HG03039 (cell line): ENCODE results near the gene ECD.
"Not testable (repeated sequence)": the region's sequence is repeated elsewhere in the genome, so short reads cannot be mapped to it uniquely, and the experiment has no call there.

ENCODE experiments used
- ATAC-seq: cut with Tn5 transposase; IDR thresholded peaks from one replicate; pipeline ENCODE4 v1.9.1; 2021; ENCODE audit warnings: mild to moderate bottlenecking, moderate library complexity; ENCODE audit not compliant: unreplicated experiment

The ECD gene

GRCh38 chr10:73161079-73161478, 6.7 kb downstream of the ECD start:
- ATAC-seq: no peak

DNA sequence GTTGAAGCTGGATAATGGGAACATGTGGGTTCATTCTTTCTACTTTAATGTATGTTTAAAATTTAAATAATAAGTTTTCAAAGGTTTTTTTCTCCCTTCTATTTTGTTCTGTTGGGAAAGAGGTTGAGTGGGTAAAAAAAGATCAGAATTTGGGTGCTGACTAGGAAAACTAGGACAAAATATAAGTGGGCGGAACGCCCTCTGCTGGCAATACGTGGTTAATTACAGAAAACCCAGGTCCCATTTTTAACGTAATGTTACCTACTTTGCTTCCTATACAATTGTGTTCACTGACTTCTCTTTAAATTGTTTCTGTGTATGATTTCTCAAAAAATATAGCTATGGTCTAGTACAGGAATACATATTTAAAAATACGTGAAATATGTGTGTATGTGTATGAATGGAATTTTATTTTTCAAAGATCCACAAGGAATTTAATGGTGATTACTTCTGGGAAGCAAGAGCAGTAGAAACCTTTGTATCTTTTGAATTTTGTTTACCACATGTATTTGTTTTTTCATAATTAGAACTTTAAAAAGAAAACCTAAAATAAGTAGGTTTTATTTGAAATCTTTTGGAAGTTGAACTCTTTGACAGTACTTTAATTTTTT, 8.7 kb downstream of the ECD start:
- no peak for ATAC-seq

DNA sequence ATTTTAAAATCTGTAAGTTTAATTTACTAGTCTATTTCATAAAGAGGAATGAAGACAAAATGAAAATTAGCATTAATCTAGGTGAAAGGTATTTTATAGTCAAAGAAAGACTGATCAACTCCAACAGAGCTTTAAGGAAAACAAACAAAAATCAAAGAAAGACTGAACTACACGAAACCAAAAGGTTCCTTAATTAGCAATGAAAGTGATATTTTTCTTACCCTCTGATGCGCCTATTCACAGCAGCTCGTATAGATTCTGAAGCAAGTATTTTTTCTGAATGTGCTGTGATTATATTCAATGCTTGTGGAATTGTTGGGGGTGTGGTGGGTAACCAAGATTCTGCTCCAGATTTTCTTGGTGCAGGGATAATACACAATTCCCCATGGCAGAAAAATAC, 11.8 kb downstream of the ECD start:
- ATAC-seq: no peak

DNA sequence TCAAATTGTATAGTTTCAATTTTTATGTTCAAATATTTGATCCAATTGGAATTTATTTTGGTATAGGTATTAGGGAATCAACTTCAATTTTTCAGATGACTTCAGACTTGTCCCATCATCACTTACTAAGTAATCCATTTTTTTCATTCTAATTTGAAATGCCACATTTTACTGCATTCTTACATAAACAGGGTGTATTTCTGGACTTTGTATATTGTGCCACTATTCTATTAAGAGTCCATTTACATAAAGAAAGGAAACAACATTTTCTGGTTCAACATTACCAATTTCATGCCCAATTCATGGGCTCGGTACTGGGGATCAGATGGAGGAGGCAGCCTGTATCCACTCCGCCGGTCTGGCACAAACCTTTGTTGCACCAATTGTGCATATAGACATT, 15.8 kb downstream of the ECD start:
- no peak for ATAC-seq

GRCh38 chr10:73150633-73151413, 17.0 kb downstream of the ECD start:
- not testable (repeated sequence) for ATAC-seq

DNA sequence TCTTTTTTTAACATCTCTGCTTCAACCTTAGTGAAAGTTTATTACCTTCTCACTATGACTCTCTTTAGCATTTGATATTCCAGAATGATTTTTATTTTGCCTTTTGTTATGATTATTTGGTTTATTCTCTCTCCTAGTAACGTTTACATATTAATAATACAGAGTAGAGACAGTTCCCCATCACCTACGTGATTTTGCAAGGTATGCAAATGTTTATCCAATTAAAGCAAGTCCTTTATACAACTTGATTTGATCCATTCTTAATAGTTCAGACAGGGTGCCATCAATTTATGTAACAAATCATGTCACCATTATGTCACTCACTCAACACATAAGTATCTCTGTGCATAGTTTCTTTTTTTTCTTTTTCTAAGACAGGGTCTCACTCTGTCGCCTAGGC, 26.2 kb downstream of the ECD start:
- ATAC-seq: no peak

GRCh38 chr10:73139251-73139650, 28.6 kb downstream of the ECD start:
- no peak for ATAC-seq

GRCh38 chr10:73136627-73137026, 31.2 kb downstream of the ECD start:
- no peak for ATAC-seq

GRCh38 chr10:73134727-73135126, 33.1 kb downstream of the ECD start:
- no peak for ATAC-seq

DNA sequence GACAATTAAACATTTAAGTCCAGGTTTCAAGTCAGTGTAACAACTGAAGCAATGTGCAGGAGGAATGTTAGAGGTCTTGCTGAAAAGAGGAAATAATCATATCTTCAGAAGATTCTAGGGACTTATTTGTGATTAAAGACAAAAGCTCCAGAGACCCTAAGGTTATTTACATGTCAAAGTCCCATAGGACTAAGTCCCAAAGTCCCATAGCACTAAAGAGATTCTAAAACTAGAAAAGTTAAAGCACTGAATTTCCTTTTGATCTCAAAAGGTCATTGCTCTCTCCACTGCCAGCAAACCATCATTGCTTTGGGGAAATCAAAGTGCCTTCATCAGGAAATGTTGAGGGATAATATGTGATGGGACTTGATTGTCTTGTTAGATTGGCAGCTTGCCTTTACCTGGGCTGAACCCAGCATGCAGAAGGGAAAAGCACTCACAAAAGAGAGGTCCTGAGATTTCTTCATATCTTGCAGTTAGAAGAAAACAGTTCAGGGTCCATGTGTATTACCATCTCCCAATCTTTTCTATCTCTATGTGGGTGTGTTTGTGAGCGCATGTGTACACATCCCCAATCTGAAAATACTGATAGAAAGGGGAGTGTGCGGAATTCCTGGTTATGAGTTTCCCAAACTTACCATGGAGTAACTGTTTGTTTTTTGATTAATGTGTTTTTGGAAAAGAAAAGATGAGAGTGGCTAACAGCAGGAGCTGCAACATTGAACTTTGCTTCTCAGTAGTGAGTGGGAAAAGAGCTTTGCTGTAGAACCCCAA, 35.7 kb downstream of the ECD start:
- ATAC-seq: no peak

- ATAC-seq: no peak
Measured at GRCh38 chr10:73131301-73131700, 36.5 kb downstream of the ECD start.

DNA sequence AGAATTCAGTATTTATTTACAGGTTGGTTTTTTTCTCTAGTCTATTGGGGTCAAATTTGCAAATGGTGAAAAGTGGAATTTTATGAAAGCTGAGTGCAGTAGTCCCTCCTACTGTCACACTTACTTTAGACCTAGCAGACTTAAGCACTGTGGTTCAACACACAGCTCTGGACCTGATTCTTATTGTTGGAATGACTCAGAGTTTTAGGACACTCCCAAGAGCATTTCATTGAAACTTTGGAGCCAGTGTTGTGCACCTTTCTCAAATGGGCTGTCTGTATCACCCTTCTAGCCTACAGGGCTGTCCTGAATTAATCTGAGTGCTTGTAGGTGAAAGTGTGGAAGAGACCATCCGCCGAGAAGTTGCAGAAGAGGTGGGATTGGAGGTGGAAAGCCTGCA, 41.5 kb downstream of the ECD start:
- no peak for ATAC-seq

GRCh38 chr10:73119952-73120351, 47.9 kb downstream of the ECD start:
- ATAC-seq: no peak

GRCh38 chr10:73119457-73119856, 48.4 kb downstream of the ECD start:
- no peak for ATAC-seq

DNA sequence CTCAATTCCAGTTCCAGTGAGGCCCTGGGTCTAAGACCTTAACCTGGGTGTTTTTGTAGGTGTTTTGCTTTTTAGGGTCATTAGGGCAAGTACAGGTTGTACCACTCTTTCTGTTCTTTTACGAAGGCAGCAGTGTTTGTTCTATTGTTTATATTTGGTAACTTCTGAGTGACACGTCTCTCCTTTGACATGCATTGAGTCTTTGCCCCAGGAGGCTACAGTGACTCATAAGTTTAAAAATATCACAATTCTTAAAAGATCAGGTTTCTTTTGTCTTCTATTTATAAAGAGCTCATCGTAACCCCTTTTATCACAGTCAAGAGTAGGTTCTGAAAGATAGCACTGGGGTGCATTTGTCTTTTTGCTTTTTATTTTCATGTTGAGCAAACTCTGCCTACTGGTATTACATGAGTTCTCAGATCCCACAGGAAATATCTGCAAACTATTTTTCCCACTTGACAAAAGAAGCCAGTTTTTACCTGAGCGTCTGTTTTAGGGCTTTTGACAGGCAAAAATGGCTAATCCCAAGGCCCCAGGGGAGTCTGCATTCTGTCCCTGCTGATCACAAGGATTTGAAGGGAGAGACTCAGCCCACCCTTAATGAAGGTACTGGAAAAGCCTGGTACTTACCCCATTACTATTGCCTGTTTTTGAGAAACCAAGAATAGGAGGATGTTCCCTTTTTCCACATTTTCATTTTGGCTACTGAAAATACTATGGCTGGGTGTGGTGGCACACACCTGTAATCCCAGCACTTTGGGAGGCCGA, 49.6 kb downstream of the ECD start:
- ATAC-seq: peak; percentile 59

DNA sequence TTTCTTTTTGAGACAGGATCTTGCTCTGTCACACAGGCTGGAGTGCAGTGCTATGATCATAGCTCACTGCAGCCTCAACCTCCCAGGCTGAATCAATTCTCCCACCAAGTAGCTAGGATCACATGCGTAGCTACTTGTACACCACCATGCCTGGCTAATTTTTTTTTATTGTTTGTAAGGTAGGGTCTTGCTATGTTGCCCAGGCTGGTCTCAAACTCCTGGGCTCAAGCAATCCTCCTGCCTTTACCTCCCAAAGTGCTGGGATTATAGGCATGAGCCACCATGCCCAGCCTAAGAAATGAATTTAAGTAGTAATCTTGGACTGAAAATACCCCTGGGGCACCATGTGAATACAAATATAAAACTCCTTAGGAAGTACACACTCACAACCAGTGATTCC, 51.8 kb downstream of the ECD start:
- ATAC-seq: no peak

DNA sequence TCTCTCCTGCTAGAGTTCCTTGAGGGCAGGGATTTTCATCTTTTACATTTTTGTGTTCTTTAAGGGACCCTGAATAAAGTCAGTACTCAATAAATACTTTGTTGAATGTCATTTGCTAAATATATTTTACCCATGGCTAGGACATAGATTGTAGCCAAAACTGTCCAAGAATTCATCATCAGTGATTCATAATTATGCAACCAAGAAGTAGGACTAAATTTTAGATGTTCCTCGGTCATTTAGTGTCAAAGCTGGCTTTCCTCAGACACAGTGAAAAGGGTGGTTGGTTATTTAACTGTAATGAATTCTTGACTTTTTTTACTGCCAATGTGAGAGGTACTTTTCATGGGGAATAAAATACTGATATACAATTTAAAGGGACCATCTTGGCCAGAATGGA, 54.3 kb downstream of the ECD start:
- ATAC-seq: no peak

DNA sequence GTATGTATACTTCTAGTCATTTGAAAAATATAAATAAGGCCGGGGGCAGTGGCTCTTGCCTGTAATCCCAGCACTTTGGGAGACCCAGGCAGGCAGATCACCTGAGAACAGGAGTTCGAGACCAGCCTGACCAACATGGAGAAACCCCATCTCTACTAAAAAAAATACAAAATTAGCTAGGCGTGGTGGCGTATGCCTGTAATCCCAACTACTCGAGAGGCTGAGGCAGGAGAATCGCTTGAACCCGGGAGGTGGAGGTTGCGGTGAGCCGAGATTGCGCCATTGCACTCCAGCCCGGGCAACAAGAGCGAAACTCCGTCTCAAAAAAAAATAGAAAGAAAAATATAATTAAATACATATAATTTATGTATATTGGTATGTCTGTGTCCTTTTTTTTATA, 55.8 kb downstream of the ECD start:
- ATAC-seq: not testable (repeated sequence)

DNA sequence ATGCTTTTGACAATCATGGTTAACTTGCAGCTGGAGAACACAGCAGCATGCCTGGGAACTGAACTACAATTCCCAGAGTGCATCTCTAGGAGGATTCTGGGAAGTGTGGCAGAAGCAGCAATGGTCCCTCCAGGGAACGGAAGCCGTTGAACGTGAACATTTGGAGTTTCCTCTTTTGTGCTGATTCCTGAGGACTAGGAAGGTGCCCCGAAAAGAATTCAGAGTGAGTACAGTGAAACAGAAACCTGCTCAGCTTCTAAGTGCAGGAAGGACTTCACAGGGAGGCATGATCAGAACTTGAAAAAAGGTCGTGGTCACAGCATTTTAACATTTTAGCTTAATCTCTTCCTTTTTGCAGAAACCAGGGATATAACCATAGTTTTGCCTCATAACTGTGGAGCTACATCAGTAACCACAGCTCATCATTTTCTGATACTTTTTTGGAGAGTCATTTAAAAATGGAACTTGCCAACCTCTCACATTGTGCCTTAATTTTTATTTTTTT, 57.4 kb downstream of the ECD start, which contains the start of gene NUDT13:
NUDT13 (plus strand) TSS at position 111 of the 505 bp plus-strand sequence. CDS start 3,911 bp downstream, outside the sequence.
- no peak for ATAC-seq

DNA sequence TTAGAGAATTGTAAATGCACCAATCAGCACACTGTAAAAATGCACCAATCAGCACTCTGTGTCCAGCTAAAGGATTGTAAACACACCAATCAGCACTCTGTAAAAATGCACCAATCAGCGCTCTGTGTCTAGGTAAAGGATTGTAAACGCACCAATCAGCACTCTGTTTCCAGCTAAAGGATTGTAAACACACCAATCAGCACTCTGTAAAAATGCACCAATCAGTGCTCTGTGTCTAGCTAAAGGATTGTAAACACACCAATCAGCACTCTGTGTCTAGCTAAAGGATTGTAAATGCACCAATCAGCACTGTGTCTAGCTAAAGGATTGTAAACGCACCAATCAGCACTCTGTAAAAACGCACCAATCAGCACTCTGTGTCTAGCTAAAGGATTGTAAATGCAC, 58.6 kb downstream of the ECD start:
- not testable (repeated sequence) for ATAC-seq

GRCh38 chr10:73106301-73106700, 61.5 kb downstream of the ECD start:
- no peak for ATAC-seq
